NCI-H748 (cell line): ENCODE data around the gene LSM8.
A peak's percentile ranks its signal among the peaks of the same experiment; 100 is the strongest.
"Not testable (repeated sequence)": the region's sequence is repeated elsewhere in the genome, so short reads cannot be mapped to it uniquely, and the experiment has no call there.

ENCODE experiments used
- DNase-seq: peaks from one replicate; lab custom pipeline; 2025; ENCODE audit not compliant: unreplicated experiment; lab: John Stamatoyannopoulos, UW

The LSM8 gene

DNA sequence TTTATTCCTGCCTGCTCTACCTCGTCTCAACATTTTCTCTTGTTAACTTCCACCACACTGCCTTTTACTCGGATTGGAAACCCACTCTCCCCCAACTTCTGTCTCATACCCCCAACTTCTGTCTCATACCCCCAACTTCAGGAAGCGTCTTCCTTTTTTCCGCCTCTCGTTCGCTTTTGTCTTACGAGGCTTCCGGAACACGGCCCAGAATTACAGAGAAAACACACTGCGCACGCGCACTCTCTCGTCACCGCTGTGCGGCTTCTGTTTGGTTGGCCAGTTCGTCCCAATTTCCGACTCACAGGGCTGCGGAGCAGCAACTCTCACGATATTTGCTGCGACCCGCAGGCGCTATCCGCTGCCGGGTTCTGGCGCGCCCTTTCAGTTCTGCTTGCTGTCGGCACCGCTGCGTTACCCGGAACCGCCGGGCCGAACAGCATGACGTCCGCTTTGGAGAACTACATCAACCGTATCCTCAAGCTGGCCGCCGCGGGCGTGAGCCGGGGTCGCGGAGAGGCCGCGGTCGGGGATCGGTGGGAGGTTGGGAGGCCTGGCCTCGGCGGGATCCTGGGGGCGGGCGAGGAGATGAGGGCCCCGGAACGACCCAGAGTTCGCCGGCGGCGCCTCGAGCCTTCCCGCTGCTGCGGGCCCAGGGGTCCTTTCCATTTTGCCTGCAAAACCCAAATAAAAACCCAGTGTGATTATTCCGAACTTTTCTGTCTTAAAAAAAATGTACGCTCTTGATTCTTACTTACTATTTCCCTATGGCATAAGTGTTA is at the start of gene LSM8:
LSM8 (plus strand) TSS at position 379 of the 779 bp plus-strand sequence; CDS start at position 439, 60 bp downstream.
- peak; percentile 98 for DNase-seq

DNA sequence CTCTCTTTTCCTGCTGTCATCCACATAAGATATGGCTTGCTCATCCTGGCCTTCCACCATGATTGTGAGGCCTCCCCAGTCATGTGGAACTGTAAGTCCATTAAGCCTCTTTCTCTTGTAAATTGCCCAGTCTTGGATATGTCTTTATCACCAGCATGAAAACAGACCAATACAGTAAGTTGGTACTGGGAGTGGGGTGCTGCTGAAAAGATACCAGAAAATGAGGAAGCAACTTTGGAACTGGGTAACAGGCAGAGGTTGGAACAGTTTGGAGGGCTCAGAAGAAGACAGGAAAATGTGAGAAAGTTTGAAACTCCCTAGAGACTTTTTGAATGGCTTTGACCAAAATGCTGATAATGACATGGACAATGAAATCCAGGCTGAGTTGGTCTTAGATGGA is 49.5 kb upstream of the LSM8 start:
- DNase-seq = not testable (repeated sequence)

DNA sequence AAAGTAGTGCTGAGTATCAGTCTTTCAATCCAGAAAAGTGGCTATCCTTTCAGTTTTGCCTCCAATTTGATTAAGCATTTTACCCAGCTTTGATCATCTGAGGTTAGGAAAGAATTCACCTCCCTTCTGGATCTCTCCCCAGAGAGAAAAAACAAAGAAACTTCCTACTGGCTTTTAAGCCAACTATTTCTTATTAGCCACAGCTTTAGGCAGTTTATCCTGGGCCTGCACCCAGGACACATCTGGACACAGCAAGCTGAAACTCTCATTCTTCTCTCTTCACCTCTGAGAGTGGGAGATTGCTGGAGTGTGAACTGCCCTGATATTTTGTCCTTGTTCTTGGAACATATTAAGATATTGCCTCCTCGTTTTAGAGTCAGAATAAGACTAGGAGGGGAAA is 43.5 kb upstream of the LSM8 start:
- no peak for DNase-seq

DNA sequence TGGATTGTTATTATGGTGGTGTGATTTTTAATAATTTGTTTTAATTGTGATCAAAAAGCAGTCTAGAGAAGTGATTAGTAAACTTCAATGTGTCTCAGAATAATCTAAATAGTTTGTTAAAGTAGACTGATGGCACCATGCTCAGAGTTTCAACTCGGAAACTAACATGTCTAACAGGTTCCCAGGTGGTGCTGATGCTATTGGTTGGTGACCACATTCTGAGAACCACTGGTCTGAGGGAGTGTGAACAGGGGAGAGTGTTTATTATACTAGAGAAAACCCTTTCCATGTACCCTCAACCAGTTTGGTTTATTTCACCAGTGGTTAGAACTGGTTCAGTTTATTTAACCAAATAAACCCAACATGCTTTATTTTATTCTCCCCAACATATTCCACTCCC is 42.0 kb upstream of the LSM8 start:
- no peak for DNase-seq

DNA sequence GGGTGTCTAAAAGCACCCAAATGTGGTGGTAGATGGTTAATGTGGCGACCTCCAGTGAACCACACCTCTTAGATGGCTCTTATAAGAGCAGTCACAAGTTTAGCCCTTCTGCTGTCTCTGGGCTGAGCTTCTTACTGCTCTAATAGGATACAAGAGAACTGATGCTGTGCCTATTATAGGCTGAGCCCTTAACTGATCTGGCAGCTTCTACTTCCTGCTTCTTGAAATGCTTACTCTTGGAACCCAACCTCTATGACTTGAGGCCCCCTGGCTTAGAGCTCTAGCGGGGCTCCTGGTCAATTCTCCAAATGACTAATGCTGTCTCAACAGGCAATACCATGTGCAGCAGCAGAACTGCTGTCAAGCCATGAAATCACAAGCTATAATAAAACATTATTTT is 35.0 kb upstream of the LSM8 start:
- no peak for DNase-seq

DNA sequence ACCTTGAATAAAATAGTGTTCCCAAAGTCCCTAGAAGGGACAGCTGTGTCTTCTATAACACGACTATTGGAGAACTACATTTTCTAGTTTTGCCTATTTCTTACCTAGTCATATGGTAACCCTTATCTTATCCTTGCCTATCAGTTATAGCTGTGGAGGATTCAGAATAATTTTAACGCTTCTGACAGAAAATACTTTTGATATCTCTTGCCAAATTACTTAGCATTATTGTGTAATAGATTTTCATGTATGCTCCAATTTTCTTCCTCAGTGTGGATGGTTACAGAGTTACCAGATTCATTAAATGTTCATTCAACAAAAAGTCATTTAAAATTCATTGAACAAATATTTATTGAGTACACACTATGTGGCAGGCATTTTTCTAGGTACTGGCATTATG is 34.6 kb upstream of the LSM8 start:
- DNase-seq = no peak

DNA sequence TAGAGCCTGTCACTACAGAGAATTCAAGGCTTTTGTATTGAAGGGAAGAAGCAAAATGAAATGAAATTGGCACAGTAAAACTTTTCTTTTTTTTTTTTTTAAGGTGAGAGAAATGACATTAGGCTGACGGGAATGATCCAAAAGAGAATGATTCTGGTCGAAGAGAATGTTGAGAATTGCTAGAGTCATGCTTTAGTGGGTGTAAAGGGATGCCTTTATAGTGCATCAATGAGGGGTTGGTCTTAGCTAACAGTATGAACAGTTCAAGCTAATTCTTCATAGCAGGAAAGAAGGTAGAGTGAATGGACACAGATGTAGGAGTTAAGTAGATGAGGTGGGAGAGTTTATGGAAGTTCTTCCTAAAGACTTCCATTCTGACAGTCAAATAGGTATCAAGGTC is 32.3 kb upstream of the LSM8 start:
- DNase-seq = no peak

DNA sequence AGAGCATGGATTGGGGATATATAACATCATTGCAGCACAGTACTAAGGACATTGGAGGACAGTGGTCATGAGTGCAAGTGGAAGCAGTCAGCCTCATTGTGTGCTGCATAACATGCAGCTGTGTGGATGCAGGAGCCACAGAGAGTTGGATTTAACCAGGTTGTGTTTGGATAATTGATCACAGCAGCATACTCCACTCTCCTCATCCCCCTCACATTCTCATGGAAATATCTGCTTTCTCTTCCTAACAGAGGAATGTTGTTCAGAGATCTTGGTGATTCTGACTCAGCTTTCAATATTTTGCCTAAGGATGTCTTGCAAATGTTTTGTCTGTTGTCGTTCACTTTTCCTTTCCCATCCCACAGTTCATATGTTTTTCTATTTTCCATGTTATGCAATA is 31.8 kb upstream of the LSM8 start:
- DNase-seq = no peak

DNA sequence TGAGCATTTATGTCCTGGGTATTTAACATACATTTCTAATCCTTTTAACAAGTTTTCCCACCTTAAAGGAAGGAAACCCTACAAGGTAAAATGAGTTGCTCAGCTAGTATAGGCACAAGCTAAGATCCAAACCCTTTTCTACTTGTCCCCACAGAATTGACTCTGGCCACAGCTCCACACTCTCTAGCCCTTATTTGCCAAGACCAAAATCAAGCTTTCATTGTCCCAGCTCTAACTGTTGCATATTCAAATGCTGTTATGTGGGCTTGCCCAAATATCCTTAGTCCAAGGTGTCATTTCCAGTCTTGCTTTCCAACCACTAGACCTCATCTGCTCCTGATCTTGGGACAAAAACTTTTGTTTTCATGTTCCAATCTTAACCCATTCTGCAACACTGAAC is 31.3 kb upstream of the LSM8 start:
- DNase-seq = no peak

DNA sequence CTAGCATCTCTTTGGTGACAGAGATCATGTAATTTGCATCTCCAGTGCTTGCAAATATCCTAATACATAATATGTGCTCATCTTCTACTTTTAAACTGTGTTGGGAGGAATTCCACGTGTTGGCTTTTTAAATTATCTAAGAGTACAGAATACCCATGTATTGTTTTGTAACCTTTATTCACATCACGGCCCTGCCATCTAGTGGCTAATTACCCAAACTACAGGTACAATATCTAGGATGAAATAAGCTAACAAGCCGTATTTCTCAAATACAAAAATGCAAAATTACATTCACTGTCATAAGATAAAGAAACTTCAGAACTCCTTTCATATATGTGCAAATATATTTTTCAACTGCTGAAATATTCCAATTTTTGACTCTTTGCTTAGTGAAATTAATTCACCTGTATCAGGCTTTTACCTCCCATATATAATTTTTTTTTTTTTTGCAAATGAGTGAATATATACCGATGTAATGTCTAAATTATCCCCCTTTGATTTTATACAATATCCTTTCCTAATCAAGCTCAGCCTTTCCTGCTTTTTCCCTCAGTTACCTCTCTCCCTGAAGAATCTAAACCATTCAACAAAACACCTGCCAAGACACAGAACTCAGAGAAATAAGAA is 30.3 kb upstream of the LSM8 start:
- peak; percentile 63 for DNase-seq

DNA sequence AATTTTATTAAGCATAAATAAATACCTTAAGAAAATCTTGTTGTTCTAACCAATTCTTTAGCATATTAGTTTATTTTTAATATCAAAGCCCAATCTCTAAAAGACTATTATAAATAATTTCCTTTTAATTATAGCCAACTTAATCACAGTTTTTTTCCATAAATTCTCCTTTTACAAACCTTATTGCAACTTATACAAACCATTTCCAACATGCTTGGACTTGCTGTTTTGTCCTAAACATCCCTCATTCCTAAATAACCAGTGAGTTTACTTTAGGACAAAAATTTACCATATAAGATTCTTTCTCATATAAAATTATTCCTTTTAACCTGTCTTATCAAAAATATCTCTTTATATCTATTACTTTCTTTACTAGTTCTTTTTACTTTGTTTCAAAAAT is 25.2 kb upstream of the LSM8 start:
- peak; percentile 8 for DNase-seq

DNA sequence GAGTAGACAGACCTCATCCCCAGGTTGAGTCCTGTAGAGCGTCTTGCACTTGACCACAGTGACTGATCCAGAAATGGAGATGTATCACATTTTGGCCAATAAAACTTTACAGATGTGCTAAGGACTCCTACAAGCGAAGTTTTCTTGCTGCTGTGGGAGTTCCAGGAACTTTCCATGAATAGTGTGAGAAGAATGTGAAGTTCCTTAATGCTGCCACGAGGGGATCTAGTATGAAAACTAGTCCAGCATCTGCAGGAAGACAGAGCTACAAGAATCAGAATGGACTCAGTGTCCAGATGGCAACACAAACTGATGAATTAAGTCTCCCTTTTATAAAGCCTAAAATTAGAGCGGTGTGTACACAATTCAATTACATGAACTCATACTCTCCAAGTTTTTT is 14.8 kb upstream of the LSM8 start:
- DNase-seq = no peak

DNA sequence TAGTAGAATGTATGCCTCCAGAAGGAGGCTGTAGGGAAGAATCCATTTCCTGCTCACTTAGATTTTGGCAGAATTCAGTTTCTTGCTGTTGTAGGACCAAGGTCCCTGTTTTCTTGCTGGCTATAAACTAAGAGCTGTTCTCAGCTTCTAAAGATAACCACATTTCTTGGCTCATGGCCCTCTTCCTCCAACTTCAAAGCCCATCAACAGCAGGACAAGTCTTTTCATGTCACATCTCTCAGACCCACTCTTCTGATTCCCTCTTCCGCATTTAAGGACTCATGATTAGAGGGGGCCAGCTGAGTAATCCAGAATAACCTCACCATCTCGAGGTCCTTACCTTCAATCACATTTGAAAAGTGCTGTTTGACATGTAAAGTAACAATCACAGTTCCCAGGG is 8.2 kb upstream of the LSM8 start:
- DNase-seq = no peak

DNA sequence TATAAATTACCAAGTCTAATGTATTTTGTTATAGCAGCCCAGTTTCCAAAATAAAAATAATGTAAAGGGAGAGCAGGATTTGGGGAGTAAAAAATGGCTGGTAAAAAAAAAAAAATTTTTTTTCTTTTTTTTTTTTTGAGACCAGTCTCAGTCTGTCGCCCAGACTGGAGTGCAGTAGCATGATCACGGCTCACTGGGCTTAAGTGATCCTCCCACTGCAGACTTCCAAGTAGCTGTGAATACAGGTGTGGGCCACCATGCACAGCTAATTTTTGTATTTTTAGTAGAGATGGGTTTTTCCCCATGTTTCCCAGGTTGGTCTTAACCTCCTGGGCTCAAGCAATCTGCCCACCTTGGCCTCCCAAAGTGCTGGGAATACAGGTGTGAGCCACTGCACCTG is 4.8 kb upstream of the LSM8 start:
- no peak for DNase-seq

DNA sequence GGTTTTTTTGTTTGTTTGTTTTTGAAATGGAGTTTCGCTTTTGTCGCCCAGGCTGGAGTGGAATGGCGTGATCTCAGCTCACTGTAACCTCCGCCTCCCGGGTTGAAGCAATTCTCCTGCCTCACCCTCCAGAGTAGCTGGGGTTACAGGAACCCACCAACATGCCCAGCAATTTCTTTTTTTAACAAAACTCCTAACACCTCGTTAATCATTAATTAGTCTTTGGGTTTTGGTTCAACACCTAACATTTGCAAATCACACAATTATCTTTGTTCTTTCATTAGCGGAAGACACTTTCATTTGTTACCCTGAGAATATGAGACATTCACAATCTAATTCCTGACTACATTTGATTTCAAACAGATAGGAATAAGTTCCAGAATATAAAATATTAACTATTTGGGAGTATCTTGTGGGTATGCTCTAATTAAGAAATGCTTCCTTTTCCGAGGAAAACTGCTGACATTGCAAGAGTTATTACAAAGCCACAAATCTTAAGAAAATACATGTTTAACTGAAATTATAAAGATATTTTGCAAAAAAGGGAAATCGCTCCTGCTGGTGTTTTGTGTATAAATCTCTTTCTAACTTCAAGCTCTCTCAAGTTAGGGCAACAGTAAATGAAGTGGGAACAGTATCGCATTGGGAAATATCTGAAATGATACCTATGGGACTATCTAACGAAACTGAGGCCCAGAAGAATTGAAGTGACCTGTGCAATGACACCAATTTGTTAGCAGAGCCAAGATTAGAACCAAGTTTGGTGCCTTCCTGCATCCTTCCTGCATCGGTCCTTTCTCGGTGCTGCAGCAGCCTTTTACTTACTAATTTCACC is 1.2 kb upstream of the LSM8 start:
- DNase-seq = peak; percentile 35

DNA sequence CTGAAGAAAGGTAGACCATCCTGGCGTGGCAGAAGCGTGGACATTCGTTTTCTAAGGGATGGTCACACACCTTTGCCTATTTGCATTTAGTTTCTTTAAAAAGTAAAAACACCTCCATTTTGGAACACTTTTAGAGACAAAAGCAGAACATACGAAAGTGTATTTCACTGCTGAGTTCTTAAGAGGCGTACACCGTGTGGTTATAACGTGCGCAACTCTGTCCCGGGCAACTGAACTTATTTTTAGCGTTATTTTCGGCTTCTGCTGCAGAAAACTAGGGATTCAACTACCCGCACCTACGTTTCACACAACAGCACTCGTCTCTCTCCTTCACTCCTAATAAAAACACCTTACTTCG is 557 bp upstream of the LSM8 start:
- no peak for DNase-seq

DNA sequence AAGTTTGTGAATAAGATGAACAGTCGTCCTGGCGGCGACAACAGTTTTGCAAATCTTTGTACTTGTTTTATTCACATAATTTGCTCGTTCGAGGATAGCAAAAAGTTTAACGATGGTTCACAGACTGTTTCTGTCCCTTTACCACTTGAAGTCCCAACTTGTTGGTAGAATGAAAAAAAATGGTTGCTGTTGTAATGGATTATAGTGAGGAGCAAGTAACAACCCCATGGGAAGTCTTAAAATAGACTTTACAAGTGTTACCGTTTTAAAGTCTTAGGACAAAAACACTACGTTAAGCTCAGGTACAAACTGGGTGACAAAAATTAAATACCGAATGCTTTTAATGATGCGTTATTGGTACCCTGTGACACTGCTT is 589 bp downstream of the LSM8 start:
- no peak for DNase-seq

DNA sequence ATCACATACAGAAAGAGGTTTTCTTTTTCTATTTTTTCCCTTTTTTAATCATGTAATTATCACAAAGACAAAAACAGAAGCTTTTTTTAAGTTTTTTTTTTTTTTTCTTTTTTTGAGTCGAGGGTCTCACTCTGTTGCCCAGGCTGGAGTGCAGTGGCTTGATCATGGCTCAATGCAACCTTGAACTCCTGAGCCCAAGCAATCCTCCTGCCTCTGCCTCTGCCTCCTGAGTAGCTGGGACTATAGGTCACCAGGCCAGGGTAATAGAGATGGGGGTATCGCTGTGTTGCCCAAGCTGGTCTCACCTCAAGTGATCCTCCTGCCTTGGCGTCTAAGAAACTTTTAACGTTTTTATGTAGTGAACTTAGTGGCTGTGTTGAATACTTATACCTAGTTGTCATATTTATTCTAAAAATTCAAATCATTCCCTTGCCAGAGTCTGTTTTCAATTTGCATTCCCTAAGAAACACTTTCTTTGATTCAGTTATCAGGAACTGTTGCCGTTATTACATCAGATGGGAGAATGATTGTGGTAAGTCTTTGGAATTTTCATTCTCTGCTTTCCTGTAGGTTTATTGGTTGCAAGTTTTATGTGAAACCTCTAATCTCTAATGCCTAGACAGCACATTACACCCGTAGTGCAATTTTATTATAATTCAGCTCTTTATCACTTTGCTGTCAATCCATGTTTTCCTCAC is 1.3 kb downstream of the LSM8 start:
- DNase-seq = no peak

DNA sequence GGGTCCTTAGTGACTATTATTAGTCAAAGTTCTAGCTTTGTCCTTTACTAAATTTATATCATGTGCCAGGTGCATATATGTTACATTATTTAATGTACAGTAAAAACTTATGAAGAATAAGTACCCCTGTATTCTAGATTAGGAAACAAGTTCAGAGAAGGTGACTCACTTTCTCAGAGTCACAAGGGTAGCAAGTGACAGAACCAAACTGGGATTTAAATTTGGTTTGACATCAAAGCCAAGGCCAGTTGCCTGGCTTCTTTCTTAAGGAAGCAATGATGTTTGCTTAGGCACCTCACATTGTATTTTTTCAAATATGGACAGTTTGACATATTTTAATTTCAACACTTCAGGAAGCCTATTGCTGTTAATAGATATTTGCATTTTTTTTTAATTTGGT is 2.5 kb downstream of the LSM8 start:
- DNase-seq = no peak

DNA sequence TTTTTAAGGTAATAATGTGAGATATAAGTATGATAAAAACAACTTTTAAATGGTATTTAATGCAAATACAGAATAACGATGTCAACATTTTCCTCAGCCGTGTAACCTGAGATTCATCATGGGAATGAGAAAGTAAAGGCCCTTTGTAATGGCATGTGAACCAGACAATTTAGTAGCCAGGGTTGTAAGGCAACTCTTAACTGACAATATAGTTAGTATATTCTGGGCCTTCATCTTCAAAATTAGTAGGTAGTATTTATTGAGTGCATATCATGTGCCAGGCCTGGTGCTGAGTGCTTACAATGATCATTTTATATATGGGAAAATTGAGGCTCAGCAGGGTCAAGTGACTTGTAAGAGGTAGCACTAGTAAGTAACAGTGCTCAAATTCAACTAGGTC is 10.6 kb downstream of the LSM8 start:
- DNase-seq = no peak

DNA sequence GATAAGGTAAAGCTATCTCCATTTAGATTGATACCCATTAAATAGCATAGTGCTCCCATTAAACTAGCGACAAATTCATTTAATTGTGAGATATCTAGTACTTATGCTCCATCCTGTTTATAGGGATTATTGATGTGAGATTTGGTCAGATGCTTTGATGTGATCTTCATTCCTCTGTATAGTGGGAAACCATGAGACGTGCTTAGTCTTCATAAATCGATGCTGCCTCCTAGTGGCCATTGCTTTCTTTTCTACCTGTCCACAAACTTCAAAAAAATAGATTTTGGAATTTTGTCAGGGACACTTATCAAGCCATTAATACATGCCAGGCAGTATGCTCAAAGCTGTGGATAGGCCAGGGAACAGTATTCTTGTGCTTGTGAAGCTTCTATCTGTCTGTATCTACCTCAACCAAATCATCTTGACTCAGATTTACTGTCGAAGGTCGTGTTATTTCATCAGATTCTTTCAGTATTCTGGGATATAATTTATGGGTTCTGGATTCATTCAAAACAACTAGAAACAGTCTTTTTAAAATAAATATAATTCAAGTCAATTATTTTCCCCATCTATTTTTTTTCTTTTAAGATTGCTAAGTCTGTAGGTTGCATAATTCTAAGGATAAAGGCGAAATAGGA is 12.0 kb downstream of the LSM8 start:
- peak; percentile 72 for DNase-seq
